Smooth muscle cell (in vitro differentiated cells): Measurements from ENCODE around the gene GPR55. TPM values are rescaled to one million over a fixed set of nuclear protein-coding genes. Genes with fewer than 3 reads are reported as not detected.

Experiments used
- DNase-seq: peaks from one replicate; lab custom pipeline; 2025; ENCODE audit not compliant: unreplicated experiment; lab: John Stamatoyannopoulos, UW
- H2AFZ ChIP-seq: fragments of 200-600 bp; sonication (generic); 2 replicates; pipeline ENCODE4 v1.6.0; 2016; ENCODE audit warnings: antibody characterized with exemption, low read depth, mild to moderate bottlenecking
- H3F3A ChIP-seq: fragments of 200-600 bp; sonication (generic); 2 replicates; pipeline ENCODE4 v1.6.0; 2017; ENCODE audit warnings: antibody characterized with exemption, low read depth
- H3K27ac ChIP-seq: fragments of 200-600 bp; sonication (generic); 2 replicates; pipeline ENCODE4 v1.5.1; 2016; ENCODE audit warnings: low read depth, mild to moderate bottlenecking
- H3K27me3 ChIP-seq: fragments of 200-600 bp; sonication (generic); 2 replicates; pipeline ENCODE4 v1.6.1; 2016; ENCODE audit warnings: low read depth, mild to moderate bottlenecking
- H3K36me3 ChIP-seq: fragments of 200-600 bp; sonication (generic); 2 replicates; pipeline ENCODE4 v1.5.1; 2016; ENCODE audit warnings: low read depth
- H3K4me1 ChIP-seq: fragments of 200-600 bp; sonication (generic); 2 replicates; pipeline ENCODE4 v1.5.1; 2016; ENCODE audit warnings: low read depth
- H3K4me2 ChIP-seq: fragments of 200-600 bp; sonication (generic); 2 replicates; pipeline ENCODE4 v1.6.0; 2016; ENCODE audit warnings: mild to moderate bottlenecking
- H3K4me3 ChIP-seq: fragments of 200-600 bp; sonication (generic); 2 replicates; pipeline ENCODE4 v1.5.1; 2016; ENCODE audit warnings: mild to moderate bottlenecking
- H3K79me2 ChIP-seq: fragments of 200-600 bp; sonication (generic); 2 replicates; pipeline ENCODE4 v1.6.0; 2016; ENCODE audit warnings: low read depth, mild to moderate bottlenecking
- H3K9ac ChIP-seq: fragments of 200-600 bp; sonication (generic); 2 replicates; pipeline ENCODE4 v1.6.0; 2016; ENCODE audit warnings: low read depth
- H3K9me3 ChIP-seq: fragments of 200-600 bp; sonication (generic); replicated peaks from 2 replicates; pipeline ENCODE4 v1.5.1; 2016; ENCODE audit warnings: low read depth
- H4K20me1 ChIP-seq: fragments of 200-600 bp; sonication (generic); 2 replicates; pipeline ENCODE4 v1.6.0; 2016; ENCODE audit warnings: low read depth
- WGBS: methylation state at CpG from one replicate; pipeline ENCODE4 v1.1.7; 2016; ENCODE audit warnings: low lambda C conversion rate; 5-methylcytosine and 5-hydroxymethylcytosine counted together
- polyA plus RNA-seq: library from polyadenylated mRNA; unstranded; fragments of >200 nt; fragmentation: Nextera tagmentation; extraction: Ambion mirVana; gene quantifications from 2 replicates; pipeline ENCODE4 v1.2.1, GENCODE V29; 2016
- total RNA-seq: library from RNA; depleted of rRNA; stranded (reverse); fragments of >200 nt; gene quantifications from 2 replicates; pipeline ENCODE4 v1.2.3, GENCODE V29; 2014
- TF ChIP-seq, protein P1 (sequence below): fragments of 200-600 bp; sonication (generic); IDR thresholded peaks from 2 replicates; pipeline ENCODE4 v1.5.1; 2017; ENCODE audit warnings: borderline replicate concordance, mild to moderate bottlenecking, antibody characterized with exemption; ENCODE audit not compliant: insufficient read depth, poor library complexity, severe bottlenecking

GPR55 gene
- total and polyA plus RNA-seq, 2 experiments from 2014 or later, result not detected

DNA sequence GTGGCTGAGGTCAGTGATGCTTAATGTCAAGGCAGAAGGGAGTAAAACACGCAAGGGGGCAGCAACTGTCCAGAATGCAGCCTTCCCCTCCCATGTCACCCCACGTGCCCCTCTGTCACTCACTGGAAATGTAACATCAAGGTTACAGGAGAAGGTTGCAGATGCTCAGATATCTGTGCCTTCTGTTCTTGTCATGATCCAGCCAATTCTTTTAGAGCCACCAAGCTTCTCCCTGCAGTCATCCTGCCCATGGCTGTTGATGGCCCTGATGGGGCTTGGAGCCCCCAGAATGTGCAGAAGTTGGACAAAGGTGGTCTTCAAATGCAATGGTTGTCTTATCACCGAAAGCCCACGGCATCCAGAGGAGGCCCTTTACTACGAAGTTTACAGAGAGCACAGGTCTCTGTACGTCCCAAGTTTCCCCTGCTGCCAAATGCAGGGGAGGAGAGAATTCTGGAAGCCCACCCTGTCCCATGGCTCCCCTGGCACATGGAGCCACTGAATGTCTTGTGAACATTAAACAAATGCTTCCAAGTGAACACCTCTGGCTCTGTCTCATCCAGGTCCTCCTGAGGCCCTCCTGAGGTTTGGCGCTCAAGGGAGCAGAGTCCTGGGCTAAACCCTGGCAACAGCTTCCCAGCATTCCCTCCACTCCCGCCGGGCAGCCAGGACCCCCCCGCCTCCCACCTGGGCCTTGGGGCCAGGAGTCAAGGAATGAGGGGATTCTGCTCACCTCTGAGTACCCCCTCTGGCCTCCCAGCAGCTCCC, 4.5 kb upstream of the GPR55 start:
- Histone ChIP-seq H3K79me2 (no peaks in the 10 kb centered on the region), H3K9me3 (no peaks in the 10 kb centered on the region), H3F3A (no peaks in the 10 kb centered on the region), H3K4me1 (no peaks in the 10 kb centered on the region), H3K36me3 (no peaks in the 10 kb centered on the region), H3K27me3 (no peaks in the 10 kb centered on the region), H3K27ac (no peak overlapping the region), H3K4me3 (no peak overlapping the region), H3K9ac (no peak overlapping the region), H3K4me2 (no peak overlapping the region), H2AFZ (no peak overlapping the region), H4K20me1 (no peaks in the 10 kb centered on the region)
- no peak for DNase-seq
- TF ChIP-seq, protein P1, sequence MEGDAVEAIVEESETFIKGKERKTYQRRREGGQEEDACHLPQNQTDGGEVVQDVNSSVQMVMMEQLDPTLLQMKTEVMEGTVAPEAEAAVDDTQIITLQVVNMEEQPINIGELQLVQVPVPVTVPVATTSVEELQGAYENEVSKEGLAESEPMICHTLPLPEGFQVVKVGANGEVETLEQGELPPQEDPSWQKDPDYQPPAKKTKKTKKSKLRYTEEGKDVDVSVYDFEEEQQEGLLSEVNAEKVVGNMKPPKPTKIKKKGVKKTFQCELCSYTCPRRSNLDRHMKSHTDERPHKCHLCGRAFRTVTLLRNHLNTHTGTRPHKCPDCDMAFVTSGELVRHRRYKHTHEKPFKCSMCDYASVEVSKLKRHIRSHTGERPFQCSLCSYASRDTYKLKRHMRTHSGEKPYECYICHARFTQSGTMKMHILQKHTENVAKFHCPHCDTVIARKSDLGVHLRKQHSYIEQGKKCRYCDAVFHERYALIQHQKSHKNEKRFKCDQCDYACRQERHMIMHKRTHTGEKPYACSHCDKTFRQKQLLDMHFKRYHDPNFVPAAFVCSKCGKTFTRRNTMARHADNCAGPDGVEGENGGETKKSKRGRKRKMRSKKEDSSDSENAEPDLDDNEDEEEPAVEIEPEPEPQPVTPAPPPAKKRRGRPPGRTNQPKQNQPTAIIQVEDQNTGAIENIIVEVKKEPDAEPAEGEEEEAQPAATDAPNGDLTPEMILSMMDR, result no peak
- WGBS, result 81% methylated on average over 10 of the region's 10 CpGs

DNA sequence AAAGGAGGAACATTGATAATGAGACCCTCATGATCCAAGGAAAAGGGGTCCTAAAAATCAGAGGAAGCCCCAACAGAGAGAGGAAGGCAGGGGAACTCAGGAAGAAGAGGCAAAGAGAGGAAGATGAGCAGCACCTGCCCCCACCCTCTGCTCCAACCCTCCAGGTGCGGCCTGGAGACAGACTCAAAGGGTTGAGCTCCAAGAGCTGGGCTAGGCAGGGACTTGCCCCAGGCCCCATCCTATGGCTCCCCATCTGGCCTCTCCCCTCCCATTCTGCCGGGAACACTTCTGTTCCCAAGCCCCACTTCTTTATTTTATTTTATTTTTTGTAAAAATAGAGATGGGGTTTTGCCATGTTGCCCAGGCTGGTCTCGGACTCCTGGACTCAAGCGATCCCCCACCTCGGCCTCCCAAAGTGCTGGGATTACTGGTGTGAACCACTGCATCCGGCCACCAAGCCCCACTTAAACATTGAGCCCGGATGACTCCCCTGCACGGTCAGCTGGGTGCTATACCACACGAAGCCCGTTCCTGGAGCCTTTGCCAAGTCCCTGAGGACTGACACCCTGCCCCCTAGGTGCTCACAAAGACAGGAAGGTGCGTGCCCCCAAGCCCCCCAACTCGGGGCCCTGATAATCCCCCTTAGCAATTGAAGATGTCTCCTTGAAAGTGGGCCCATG, 3.8 kb upstream of the GPR55 start:
- H3K36me3 ChIP-seq, result no peaks in the 10 kb centered on the region
- H3K27ac ChIP-seq, result no peak overlapping the region
- no peaks in the 10 kb centered on the region for H3K27me3 ChIP-seq
- WGBS, result 91% methylated on average over 12 of the region's 12 CpGs
- no peaks in the 10 kb centered on the region for H3K79me2 ChIP-seq
- H3K4me3 ChIP-seq, result no peak overlapping the region
- H3K9me3 ChIP-seq, result no peaks in the 10 kb centered on the region
- H4K20me1 ChIP-seq, result no peaks in the 10 kb centered on the region
- no peaks in the 10 kb centered on the region for H3K4me1 ChIP-seq
- TF ChIP-seq, protein P1, result no peak
- H2AFZ ChIP-seq, result no peak overlapping the region
- no peak for DNase-seq
- no peak overlapping the region for H3K9ac ChIP-seq
- no peak overlapping the region for H3K4me2 ChIP-seq
- no peaks in the 10 kb centered on the region for H3F3A ChIP-seq

DNA sequence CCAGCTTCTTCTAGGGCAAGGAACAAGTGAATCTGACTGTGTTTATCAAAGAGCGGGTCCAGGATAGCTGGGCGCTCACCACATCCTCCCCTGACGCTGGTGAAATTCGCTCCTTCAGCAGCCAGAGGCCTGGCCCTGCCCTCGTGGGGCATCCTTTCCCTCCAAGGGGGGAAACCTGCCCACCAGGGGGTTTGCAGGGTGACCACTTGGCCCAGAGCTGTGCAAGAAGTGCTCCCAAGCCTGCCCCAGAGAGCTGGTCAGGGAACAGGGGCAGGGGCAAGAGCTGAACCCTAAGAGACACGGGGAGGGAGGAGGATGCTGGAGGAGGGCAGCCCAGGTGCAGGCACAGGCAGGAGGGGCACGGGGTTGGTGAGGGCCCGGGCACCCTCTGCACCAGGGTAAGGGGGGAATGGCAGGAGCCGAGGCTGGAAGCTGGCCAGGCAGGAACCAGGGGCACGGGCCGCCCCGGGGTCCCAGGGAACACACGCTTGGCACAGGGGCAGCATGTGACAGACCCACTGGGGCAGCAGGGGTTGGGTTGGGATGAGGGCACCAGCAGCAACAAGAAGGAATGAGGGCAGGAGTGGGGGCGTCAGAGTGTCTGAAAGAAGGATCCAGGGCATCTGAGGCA, 2.8 kb upstream of the GPR55 start:
- no peak overlapping the region for H3K9ac ChIP-seq
- H3K9me3 ChIP-seq, result no peaks in the 10 kb centered on the region
- H3K4me2 ChIP-seq, result no peak overlapping the region
- H3K36me3 ChIP-seq, result no peaks in the 10 kb centered on the region
- H3K79me2 ChIP-seq, result no peaks in the 10 kb centered on the region
- DNase-seq, result no peak
- no peaks in the 10 kb centered on the region for H3K4me1 ChIP-seq
- no peaks in the 10 kb centered on the region for H4K20me1 ChIP-seq
- H3K27ac ChIP-seq, result no peak overlapping the region
- H3F3A ChIP-seq, result no peaks in the 10 kb centered on the region
- no peaks in the 10 kb centered on the region for H3K27me3 ChIP-seq
- 93% methylated on average over 14 of the region's 14 CpGs for WGBS
- no peak overlapping the region for H3K4me3 ChIP-seq
- H2AFZ ChIP-seq, result no peak overlapping the region
- TF ChIP-seq, protein P1, result no peak
